GM23338 (cell line): Measurements from ENCODE around the gene PPP2R2B. TPM values are rescaled to one million over a fixed set of nuclear protein-coding genes. Genes with fewer than 3 reads are reported as not detected.

ENCODE experiments used
- ATAC-seq: fragments of 200-7000 bp; cut with Tn5 transposase; 3 replicates; pipeline ENCODE4 v1.9.1; 2020
- DNase-seq: peaks from one replicate; pipeline ENCODE4 v3.0.0-alpha.2; 2015; ENCODE audit warnings: low spot score
- H2AFZ ChIP-seq: fragments of 200-600 bp; sonication (generic); 2 replicates; pipeline ENCODE4 v1.8.0; 2016; ENCODE audit warnings: antibody characterized with exemption, mild to moderate bottlenecking, moderate library complexity
- H3F3A ChIP-seq: fragments of 200-600 bp; sonication (generic); replicated peaks from 2 replicates; pipeline ENCODE4 v1.8.0; 2017; ENCODE audit warnings: antibody characterized with exemption, mixed run types, low read depth
- H3K27ac ChIP-seq: fragments of 200-600 bp; sonication (generic); 2 replicates; pipeline ENCODE4 v1.6.1; 2016; ENCODE audit warnings: low read depth
- H3K27me3 ChIP-seq: fragments of 200-600 bp; sonication (generic); 2 replicates; pipeline ENCODE4 v1.8.0; 2016; ENCODE audit warnings: mild to moderate bottlenecking, mixed run types, moderate library complexity; ENCODE audit not compliant: insufficient read depth
- H3K36me3 ChIP-seq: fragments of 200-600 bp; sonication (generic); 2 replicates; pipeline ENCODE4 v1.8.0; 2016; ENCODE audit warnings: mild to moderate bottlenecking; ENCODE audit not compliant: insufficient read depth
- H3K4me1 ChIP-seq: fragments of 200-600 bp; sonication (generic); 2 replicates; pipeline ENCODE4 v1.8.0; 2016; ENCODE audit warnings: mild to moderate bottlenecking, moderate library complexity; ENCODE audit not compliant: insufficient read depth
- H3K4me2 ChIP-seq: fragments of 200-600 bp; sonication (generic); 2 replicates; pipeline ENCODE4 v1.7.1; 2017; ENCODE audit warnings: mixed run types
- H3K4me3 ChIP-seq: fragments of 200-600 bp; sonication (generic); 2 replicates; pipeline ENCODE4 v1.6.1; 2016; ENCODE audit warnings: mixed run types
- H3K79me2 ChIP-seq: fragments of 200-600 bp; sonication (generic); replicated peaks from 2 replicates; pipeline ENCODE4 v1.8.0; 2017; ENCODE audit warnings: mild to moderate bottlenecking; ENCODE audit not compliant: insufficient read depth
- H3K9me2 ChIP-seq: fragments of 200-600 bp; sonication (generic); 2 replicates; pipeline ENCODE4 v1.8.0; 2017; ENCODE audit not compliant: insufficient read depth
- H4K20me1 ChIP-seq: fragments of 200-600 bp; sonication (generic); replicated peaks from 2 replicates; pipeline ENCODE4 v1.8.0; 2017; ENCODE audit warnings: mild to moderate bottlenecking; ENCODE audit not compliant: insufficient read depth
- H3K27ac Mint-ChIP-seq: 2 replicates; pipeline ENCODE4 v1.8.0; 2020; ENCODE audit warnings: inconsistent platforms, mild to moderate bottlenecking, moderate library complexity, mixed read lengths
- H3K27me3 Mint-ChIP-seq: 3 replicates; pipeline ENCODE4 v1.8.0; 2022; ENCODE audit warnings: low read depth, mild to moderate bottlenecking, moderate library complexity, mixed read lengths, inconsistent platforms; ENCODE audit not compliant: insufficient read depth, poor library complexity
- H3K36me3 Mint-ChIP-seq: 3 replicates; pipeline ENCODE4 v1.8.0; 2021; ENCODE audit warnings: low read depth, mild to moderate bottlenecking, inconsistent platforms, moderate library complexity, mixed read lengths
- H3K4me1 Mint-ChIP-seq: 3 replicates; pipeline ENCODE4 v1.8.0; 2020; ENCODE audit warnings: mild to moderate bottlenecking, inconsistent platforms, mixed read lengths
- H3K4me3 Mint-ChIP-seq: 3 replicates; pipeline ENCODE4 v1.8.0; 2021; ENCODE audit warnings: moderate library complexity, mild to moderate bottlenecking, inconsistent platforms, mixed read lengths
- H3K9me3 Mint-ChIP-seq: 3 replicates; pipeline ENCODE4 v1.8.0; 2020; ENCODE audit warnings: moderate library complexity, mild to moderate bottlenecking, inconsistent platforms, mixed read lengths
- CREB1 ChIP-seq: fragments of 250-450 bp; sonication (Bioruptor Pico); IDR thresholded peaks from 2 replicates; pipeline ENCODE4 v1.5.0; 2020; ENCODE audit warnings: low read depth, mild to moderate bottlenecking, moderate library complexity
- EZH2phosphoT487 ChIP-seq: fragments of 200-600 bp; sonication (generic); IDR thresholded peaks from one replicate; pipeline ENCODE4 v1.8.1; 2018; ENCODE audit warnings: antibody characterized with exemption; ENCODE audit not compliant: unreplicated experiment
- JUNB ChIP-seq: IDR thresholded peaks from one replicate; pipeline ENCODE4 v1.6.1; 2016; ENCODE audit warnings: antibody characterized with exemption; ENCODE audit not compliant: unreplicated experiment
- NANOG ChIP-seq: IDR thresholded peaks from 2 replicates; pipeline ENCODE4 v1.6.1; 2016; ENCODE audit warnings: antibody characterized with exemption, borderline replicate concordance
- STAT1 ChIP-seq: IDR thresholded peaks from one replicate; pipeline ENCODE4 v1.6.1; 2016; ENCODE audit warnings: antibody characterized with exemption; ENCODE audit not compliant: unreplicated experiment
- ZNF331 ChIP-seq: fragments of 250-450 bp; sonication (Bioruptor Pico); IDR thresholded peaks from 2 replicates; pipeline ENCODE4 v1.5.0; 2020; ENCODE audit warnings: low read depth, mild to moderate bottlenecking, moderate library complexity
- polyA plus RNA-seq: library from polyadenylated mRNA; unstranded; fragments of >200 nt; fragmentation: Nextera tagmentation; extraction: Ambion mirVana; gene quantifications from 2 replicates; pipeline ENCODE4 v1.2.1, GENCODE V29; 2016
- total RNA-seq: library from RNA; depleted of rRNA; stranded (reverse); fragments of >200 nt; shearing (Covaris generic); gene quantifications from 2 replicates; pipeline ENCODE4 v1.2.3, GENCODE V29; 2014
- TF ChIP-seq, protein P1 (sequence below): IDR thresholded peaks from 2 replicates; pipeline ENCODE4 v1.6.1; 2016; ENCODE audit warnings: antibody characterized with exemption
- TF ChIP-seq, protein P2 (sequence below): IDR thresholded peaks from one replicate; pipeline ENCODE4 v1.6.1; 2018; ENCODE audit warnings: antibody characterized with exemption; ENCODE audit not compliant: unreplicated experiment
- TF ChIP-seq, protein P3 (sequence below), 2 experiments: fragments of 200-600 bp in 1 of 2; sonication (generic) in 1 of 2; conservative IDR thresholded peaks; 2 replicates each; pipeline versions ENCODE4 v1.5.1 to v1.6.1; 2016 to 2017; ENCODE audit warnings: antibody characterized with exemption in 2 of 2, low read depth in 2 of 2, mild to moderate bottlenecking in 2 of 2, moderate library complexity in 1 of 2
- TF ChIP-seq, protein P4 (sequence below): fragments of 250-450 bp; sonication (Bioruptor Pico); IDR thresholded peaks from 2 replicates; pipeline ENCODE4 v1.5.0; 2020; ENCODE audit warnings: mild to moderate bottlenecking, moderate library complexity

PPP2R2B gene
- total and polyA plus RNA-seq, 2 experiments from 2014 or later, result 21.3 to 33.9 TPM

DNA sequence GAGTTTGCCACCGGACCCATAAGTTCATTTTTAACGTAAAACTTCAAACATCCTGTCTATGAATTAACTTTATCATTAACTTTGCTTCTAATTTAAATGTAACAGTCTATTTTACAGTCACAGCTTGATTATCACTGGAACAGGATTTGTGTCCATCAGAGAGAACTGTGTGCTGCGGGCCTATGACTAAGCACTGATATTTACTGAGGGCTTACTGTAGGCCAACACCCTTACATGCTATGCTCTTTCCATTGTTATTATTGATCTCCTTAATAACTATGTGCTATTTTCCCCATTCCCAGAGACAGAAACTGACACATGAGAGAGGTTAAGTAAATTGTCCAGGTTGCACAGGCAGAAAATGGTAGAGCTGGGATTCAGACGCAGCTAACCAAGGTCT lies 338.6 kb downstream of the PPP2R2B start:
- H3F3A ChIP-seq, result no peaks in the 10 kb centered on the region
- Mint-ChIP-seq H3K4me3 (no peak overlapping the region), H3K27ac (no peak overlapping the region), H3K9me3 (no peaks in the 10 kb centered on the region), H3K36me3 (no peaks in the 10 kb centered on the region), H3K4me1 (peaks cover 6% of the 10 kb centered on the region; the same call in 1 of the 3 replicates), H3K27me3 (no peaks in the 10 kb centered on the region)
- TF ChIP-seq, protein P1, sequence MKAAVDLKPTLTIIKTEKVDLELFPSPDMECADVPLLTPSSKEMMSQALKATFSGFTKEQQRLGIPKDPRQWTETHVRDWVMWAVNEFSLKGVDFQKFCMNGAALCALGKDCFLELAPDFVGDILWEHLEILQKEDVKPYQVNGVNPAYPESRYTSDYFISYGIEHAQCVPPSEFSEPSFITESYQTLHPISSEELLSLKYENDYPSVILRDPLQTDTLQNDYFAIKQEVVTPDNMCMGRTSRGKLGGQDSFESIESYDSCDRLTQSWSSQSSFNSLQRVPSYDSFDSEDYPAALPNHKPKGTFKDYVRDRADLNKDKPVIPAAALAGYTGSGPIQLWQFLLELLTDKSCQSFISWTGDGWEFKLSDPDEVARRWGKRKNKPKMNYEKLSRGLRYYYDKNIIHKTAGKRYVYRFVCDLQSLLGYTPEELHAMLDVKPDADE, result no peak
- TF ChIP-seq STAT1, result no peak
- TF ChIP-seq JUNB, result no peak
- no peak for TF ChIP-seq NANOG
- TF ChIP-seq, protein P2, sequence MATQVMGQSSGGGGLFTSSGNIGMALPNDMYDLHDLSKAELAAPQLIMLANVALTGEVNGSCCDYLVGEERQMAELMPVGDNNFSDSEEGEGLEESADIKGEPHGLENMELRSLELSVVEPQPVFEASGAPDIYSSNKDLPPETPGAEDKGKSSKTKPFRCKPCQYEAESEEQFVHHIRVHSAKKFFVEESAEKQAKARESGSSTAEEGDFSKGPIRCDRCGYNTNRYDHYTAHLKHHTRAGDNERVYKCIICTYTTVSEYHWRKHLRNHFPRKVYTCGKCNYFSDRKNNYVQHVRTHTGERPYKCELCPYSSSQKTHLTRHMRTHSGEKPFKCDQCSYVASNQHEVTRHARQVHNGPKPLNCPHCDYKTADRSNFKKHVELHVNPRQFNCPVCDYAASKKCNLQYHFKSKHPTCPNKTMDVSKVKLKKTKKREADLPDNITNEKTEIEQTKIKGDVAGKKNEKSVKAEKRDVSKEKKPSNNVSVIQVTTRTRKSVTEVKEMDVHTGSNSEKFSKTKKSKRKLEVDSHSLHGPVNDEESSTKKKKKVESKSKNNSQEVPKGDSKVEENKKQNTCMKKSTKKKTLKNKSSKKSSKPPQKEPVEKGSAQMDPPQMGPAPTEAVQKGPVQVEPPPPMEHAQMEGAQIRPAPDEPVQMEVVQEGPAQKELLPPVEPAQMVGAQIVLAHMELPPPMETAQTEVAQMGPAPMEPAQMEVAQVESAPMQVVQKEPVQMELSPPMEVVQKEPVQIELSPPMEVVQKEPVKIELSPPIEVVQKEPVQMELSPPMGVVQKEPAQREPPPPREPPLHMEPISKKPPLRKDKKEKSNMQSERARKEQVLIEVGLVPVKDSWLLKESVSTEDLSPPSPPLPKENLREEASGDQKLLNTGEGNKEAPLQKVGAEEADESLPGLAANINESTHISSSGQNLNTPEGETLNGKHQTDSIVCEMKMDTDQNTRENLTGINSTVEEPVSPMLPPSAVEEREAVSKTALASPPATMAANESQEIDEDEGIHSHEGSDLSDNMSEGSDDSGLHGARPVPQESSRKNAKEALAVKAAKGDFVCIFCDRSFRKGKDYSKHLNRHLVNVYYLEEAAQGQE, result no peak
- TF ChIP-seq, protein P3, sequence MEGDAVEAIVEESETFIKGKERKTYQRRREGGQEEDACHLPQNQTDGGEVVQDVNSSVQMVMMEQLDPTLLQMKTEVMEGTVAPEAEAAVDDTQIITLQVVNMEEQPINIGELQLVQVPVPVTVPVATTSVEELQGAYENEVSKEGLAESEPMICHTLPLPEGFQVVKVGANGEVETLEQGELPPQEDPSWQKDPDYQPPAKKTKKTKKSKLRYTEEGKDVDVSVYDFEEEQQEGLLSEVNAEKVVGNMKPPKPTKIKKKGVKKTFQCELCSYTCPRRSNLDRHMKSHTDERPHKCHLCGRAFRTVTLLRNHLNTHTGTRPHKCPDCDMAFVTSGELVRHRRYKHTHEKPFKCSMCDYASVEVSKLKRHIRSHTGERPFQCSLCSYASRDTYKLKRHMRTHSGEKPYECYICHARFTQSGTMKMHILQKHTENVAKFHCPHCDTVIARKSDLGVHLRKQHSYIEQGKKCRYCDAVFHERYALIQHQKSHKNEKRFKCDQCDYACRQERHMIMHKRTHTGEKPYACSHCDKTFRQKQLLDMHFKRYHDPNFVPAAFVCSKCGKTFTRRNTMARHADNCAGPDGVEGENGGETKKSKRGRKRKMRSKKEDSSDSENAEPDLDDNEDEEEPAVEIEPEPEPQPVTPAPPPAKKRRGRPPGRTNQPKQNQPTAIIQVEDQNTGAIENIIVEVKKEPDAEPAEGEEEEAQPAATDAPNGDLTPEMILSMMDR (conservative IDR thresholded peaks at IDR 0.05; ENCODE audit: low read depth in 2 of 2), result no peak
- TF ChIP-seq, protein P4, sequence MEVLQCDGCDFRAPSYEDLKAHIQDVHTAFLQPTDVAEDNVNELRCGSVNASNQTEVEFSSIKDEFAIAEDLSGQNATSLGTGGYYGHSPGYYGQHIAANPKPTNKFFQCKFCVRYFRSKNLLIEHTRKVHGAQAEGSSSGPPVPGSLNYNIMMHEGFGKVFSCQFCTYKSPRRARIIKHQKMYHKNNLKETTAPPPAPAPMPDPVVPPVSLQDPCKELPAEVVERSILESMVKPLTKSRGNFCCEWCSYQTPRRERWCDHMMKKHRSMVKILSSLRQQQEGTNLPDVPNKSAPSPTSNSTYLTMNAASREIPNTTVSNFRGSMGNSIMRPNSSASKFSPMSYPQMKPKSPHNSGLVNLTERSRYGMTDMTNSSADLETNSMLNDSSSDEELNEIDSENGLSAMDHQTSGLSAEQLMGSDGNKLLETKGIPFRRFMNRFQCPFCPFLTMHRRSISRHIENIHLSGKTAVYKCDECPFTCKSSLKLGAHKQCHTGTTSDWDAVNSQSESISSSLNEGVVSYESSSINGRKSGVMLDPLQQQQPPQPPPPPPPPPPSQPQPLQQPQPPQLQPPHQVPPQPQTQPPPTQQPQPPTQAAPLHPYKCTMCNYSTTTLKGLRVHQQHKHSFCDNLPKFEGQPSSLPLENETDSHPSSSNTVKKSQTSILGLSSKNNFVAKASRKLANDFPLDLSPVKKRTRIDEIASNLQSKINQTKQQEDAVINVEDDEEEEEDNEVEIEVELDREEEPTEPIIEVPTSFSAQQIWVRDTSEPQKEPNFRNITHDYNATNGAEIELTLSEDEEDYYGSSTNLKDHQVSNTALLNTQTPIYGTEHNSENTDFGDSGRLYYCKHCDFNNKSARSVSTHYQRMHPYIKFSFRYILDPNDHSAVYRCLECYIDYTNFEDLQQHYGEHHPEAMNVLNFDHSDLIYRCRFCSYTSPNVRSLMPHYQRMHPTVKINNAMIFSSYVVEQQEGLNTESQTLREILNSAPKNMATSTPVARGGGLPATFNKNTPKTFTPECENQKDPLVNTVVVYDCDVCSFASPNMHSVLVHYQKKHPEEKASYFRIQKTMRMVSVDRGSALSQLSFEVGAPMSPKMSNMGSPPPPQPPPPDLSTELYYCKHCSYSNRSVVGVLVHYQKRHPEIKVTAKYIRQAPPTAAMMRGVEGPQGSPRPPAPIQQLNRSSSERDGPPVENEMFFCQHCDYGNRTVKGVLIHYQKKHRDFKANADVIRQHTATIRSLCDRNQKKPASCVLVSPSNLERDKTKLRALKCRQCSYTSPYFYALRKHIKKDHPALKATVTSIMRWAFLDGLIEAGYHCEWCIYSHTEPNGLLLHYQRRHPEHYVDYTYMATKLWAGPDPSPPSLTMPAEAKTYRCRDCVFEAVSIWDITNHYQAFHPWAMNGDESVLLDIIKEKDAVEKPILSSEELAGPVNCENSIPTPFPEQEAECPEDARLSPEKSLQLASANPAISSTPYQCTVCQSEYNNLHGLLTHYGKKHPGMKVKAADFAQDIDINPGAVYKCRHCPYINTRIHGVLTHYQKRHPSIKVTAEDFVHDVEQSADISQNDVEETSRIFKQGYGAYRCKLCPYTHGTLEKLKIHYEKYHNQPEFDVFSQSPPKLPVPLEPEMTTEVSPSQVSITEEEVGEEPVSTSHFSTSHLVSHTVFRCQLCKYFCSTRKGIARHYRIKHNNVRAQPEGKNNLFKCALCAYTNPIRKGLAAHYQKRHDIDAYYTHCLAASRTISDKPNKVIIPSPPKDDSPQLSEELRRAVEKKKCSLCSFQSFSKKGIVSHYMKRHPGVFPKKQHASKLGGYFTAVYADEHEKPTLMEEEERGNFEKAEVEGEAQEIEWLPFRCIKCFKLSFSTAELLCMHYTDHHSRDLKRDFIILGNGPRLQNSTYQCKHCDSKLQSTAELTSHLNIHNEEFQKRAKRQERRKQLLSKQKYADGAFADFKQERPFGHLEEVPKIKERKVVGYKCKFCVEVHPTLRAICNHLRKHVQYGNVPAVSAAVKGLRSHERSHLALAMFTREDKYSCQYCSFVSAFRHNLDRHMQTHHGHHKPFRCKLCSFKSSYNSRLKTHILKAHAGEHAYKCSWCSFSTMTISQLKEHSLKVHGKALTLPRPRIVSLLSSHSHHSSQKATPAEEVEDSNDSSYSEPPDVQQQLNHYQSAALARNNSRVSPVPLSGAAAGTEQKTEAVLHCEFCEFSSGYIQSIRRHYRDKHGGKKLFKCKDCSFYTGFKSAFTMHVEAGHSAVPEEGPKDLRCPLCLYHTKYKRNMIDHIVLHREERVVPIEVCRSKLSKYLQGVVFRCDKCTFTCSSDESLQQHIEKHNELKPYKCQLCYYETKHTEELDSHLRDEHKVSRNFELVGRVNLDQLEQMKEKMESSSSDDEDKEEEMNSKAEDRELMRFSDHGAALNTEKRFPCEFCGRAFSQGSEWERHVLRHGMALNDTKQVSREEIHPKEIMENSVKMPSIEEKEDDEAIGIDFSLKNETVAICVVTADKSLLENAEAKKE (CRISPR knock-in tag), result no peak
- no peak for TF ChIP-seq ZNF331 (CRISPR knock-in tag)
- no peak for TF ChIP-seq EZH2phosphoT487
- TF ChIP-seq CREB1 (CRISPR knock-in tag), result no peak
- H3K4me2 ChIP-seq, result no peak overlapping the region
- no peak for DNase-seq
- peak overlapping the region; percentile 29; the same call in 1 of the 2 replicates for H2AFZ ChIP-seq
- H3K27me3 ChIP-seq, result no peaks in the 10 kb centered on the region
- no peaks in the 10 kb centered on the region for H4K20me1 ChIP-seq
- H3K4me1 ChIP-seq, result no peaks in the 10 kb centered on the region
- ATAC-seq, result no peak
- H3K36me3 ChIP-seq, result no peaks in the 10 kb centered on the region
- no peak overlapping the region for H3K4me3 ChIP-seq
- no peaks in the 10 kb centered on the region for H3K9me2 ChIP-seq
- H3K27ac ChIP-seq, result no peak overlapping the region
- H3K79me2 ChIP-seq, result no peaks in the 10 kb centered on the region
